ENCODE data around the gene CTTN. TPM values are rescaled to one million over a fixed set of nuclear protein-coding genes. Genes with fewer than 3 reads are reported as not detected.
"Not testable (repeated sequence)": the region's sequence is repeated elsewhere in the genome, so short reads cannot be mapped to it uniquely, and the experiment has no call there.

The CTTN gene
- total RNA-seq, 1 experiment from 2014 or later, result 121 TPM

GRCh38 chr11:70435765-70436500 is 37.6 kb downstream of the CTTN start:
- DNase-seq (ENCODE audit: low spot score), result no peak
- in situ Hi-C loops (cut with HindIII; ENCODE audit: low sequenced_read_pairs), result no loop called here

GRCh38 chr11:70436501-70436860 is 38.2 kb downstream of the CTTN start:
- in situ Hi-C loops (cut with HindIII; ENCODE audit: low sequenced_read_pairs), result no loop called here
- no peak for DNase-seq (ENCODE audit: low spot score)

GRCh38 chr11:70437111-70437784 is 38.9 kb downstream of the CTTN start:
- in situ Hi-C loops (cut with HindIII; ENCODE audit: low sequenced_read_pairs), result no loop called here

GRCh38 chr11:70440206-70440605 is 41.9 kb downstream of the CTTN start:
- in situ Hi-C loops (cut with HindIII; ENCODE audit: low sequenced_read_pairs), result no loop called here
- no peak for DNase-seq (ENCODE audit: low spot score)

More at GRCh38 chr11:70437111-70437784, 38.9 kb downstream of the CTTN start:
- DNase-seq (ENCODE audit: low spot score), result no peak

DNA sequence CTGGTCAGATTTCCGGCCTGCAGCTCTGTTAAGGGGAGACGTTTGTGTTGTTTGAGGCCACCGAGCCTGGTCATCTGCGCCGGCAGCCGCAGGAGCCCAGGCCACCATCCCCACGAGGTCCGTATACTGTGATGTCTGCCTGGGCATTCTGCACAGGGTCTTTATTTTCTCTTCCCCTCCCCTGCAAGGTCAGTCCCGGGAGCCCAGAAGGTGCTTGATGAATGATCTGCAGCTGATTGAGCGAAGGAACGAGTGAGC is 45.4 kb downstream of the CTTN start:
- in situ Hi-C loops (cut with HindIII; ENCODE audit: low sequenced_read_pairs), result no loop called here
- no peak for DNase-seq (ENCODE audit: low spot score)

- in situ Hi-C loops (cut with HindIII; ENCODE audit: low sequenced_read_pairs), result no loop called here
- DNase-seq (ENCODE audit: low spot score), result no peak
These were observed 46.8 kb downstream of the CTTN start for GRCh38 chr11:70445091-70445490.

GRCh38 chr11:70445605-70446004 is 47.3 kb downstream of the CTTN start:
- in situ Hi-C loops (cut with HindIII; ENCODE audit: low sequenced_read_pairs), result no loop called here
- no peak for DNase-seq (ENCODE audit: low spot score)

- DNase-seq (ENCODE audit: low spot score), result no peak
- in situ Hi-C loops (cut with HindIII; ENCODE audit: low sequenced_read_pairs), result no loop called here
These were observed 50.7 kb downstream of the CTTN start for GRCh38 chr11:70448983-70449567.

DNA sequence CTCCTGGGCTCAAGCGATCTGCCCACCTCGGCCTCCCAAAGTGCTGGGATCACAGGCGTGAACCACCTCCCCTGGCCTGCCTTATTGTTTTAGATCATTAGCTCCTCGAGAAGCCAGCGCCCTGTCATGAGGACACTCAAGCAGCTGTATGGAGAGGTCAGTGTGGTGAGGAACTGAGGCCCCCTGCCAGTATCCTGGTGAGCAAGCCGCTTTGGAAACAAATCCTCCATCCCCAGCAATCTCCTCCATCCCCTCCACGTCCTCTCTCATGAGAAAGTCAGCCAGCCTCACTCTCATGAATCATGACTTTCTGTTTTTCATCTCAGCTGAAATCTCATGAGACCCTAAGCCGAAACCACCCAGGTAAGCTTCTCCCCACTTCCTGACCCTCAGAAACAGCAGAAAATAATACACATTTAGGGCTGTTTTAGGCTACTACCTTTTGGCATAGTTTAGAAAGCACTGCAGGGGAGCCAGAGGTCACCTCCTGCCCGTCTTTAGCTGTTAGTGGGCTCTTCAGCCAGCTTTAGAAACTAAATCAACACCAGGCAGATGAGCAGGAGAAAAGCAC is 56.0 kb downstream of the CTTN start:
- in situ Hi-C loops (cut with HindIII; ENCODE audit: low sequenced_read_pairs), result no loop called here
- DNase-seq (ENCODE audit: low spot score), result no peak

- in situ Hi-C loops (cut with HindIII; ENCODE audit: low sequenced_read_pairs); DNase-seq (ENCODE audit: low spot score): not testable (repeated sequence)
These were observed 56.5 kb downstream of the CTTN start for GRCh38 chr11:70454811-70455210.

GRCh38 chr11:70455354-70455753 is 57.0 kb downstream of the CTTN start:
- no peak for DNase-seq (ENCODE audit: low spot score)
- in situ Hi-C loops (cut with HindIII; ENCODE audit: low sequenced_read_pairs), result no loop called here

GRCh38 chr11:70456921-70457532 is 58.7 kb downstream of the CTTN start:
- in situ Hi-C loops (cut with HindIII; ENCODE audit: low sequenced_read_pairs), result no loop called here
- no peak for DNase-seq (ENCODE audit: low spot score)

DNA sequence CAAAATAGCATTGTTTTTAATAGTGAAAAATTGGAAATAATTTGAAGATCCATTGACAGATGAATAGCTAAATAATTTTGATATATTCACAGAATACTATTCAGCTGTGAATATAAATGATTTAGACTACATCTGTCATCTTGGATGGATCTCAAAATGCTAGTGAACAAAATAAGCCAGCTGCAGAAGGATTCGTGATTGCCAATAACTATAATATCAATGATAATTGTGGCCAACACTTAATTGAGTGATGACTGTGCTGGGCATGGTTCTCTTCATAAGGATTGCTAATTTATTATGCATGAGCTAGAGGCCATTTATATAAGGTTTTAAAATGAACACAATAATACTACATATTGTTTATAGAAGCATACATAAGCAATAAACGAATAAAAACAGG is 60.4 kb downstream of the CTTN start:
- in situ Hi-C loops (cut with HindIII; ENCODE audit: low sequenced_read_pairs), result no loop called here
- DNase-seq (ENCODE audit: low spot score), result no peak

GRCh38 chr11:70460111-70460510 is 61.8 kb downstream of the CTTN start:
- in situ Hi-C loops (cut with HindIII; ENCODE audit: low sequenced_read_pairs), result no loop called here
- no peak for DNase-seq (ENCODE audit: low spot score)

- DNase-seq (ENCODE audit: low spot score), result no peak
- in situ Hi-C loops (cut with HindIII; ENCODE audit: low sequenced_read_pairs), result no loop called here
These were observed 62.6 kb downstream of the CTTN start for GRCh38 chr11:70460964-70461363.

DNA sequence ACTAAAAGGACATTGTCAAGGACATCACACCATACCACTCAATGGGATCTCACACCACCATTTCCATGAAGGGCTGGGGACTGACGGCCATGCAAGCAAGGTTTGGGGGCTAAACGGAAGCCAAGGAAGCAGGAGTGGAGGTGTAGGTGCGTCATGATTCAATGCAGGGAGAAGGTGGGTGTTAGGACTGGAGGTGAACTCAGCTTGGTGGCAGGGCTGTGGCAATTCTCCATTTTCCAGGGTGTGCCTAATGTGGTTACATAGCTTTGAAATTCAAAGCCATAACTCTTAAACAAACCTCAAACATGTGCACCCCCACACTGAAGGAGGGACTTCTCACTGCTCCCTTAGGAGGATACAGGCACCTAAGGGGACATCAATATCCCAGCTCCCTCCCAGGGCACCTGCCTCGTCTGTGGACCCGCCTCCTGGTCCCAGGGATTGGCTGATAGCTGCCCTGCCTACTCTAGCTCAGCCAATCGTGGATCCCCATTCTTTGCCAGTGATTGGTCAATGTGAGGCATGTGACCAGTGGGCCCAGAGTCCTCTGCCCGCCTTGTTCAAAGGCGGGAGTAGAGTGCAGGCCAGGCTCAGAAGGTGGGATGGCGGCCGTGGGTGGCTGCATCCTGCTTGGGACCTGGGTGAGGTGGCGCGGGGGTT is 64.6 kb downstream of the CTTN start:
- in situ Hi-C loops (cut with HindIII; ENCODE audit: low sequenced_read_pairs), result no loop called here
- DNase-seq (ENCODE audit: low spot score), result no peak

- in situ Hi-C loops (cut with HindIII; ENCODE audit: low sequenced_read_pairs), result no loop called here
- no peak for DNase-seq (ENCODE audit: low spot score)
These were observed 65.3 kb downstream of the CTTN start for GRCh38 chr11:70463478-70464255.

DNA sequence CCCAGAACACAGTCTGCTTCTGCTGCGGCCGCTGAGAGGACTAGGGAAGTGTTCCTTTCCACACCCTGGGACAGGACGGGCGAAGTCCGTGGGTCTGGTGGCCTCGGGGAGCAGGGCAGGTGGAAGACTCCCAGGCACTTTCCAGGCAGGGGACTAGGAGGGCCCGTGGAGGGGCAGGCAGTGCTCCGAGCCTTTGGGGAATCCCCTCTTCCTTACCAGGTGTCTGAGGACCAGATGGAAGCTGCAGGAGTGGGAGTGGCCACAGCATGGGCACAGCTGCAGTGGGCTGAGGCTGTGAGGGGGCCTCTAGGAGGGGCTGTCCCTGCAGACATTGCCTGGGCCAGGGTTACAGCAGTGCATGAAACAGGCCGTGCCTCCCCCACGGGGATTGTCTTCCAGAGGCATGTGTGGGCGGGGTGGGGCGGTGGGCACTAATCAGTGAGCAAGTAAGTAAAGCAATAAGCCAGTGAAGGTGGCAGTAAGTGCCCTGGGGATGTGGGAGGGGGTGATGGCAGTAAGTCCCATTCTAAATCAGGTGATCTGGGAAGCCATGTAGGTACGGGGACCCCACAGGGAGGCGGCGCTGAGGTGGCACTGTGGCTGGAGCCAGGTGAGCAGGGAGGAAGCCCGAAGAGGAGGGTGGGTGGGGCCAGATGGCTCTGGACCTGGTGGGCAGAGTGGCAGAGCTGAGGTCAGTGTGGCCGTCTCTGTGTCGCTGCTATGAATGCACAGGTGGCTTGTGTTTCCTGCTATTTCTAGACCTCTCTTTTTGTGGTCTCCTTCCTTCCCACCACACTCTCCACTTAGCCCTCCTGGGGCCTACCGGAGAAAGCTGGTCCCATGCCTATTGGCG is 66.4 kb downstream of the CTTN start:
- in situ Hi-C loops (cut with HindIII; ENCODE audit: low sequenced_read_pairs), result no loop called here
- DNase-seq (ENCODE audit: low spot score), result no peak

Data from G401 (cell line).